ENCODE results near the gene TTLL10.

GRCh38 chr1:1223321-1223720, 49.6 kb downstream of the TTLL10 start:
- TF ChIP-seq PHF8 (conservative IDR thresholded peaks at IDR 0.05; ENCODE audit: low read depth, low read length) (no peak), EZH2 (IDR thresholded peaks at IDR 0.05; ENCODE audit: low read depth, low read length, severe bottlenecking) (no peak), CTCF (IDR thresholded peaks at IDR 0.05; ENCODE audit: control extremely low read depth in 1 of 3, insufficient read depth in 1 of 3, low read depth in 1 of 3, low read length in 3 of 3) (no peak), RFX5 (IDR thresholded peaks at IDR 0.05; ENCODE audit: borderline replicate concordance, low read depth, low read length) (no peak), SP1 (IDR thresholded peaks at IDR 0.05; ENCODE audit: low read depth, low read length) (no peak), POLR2AphosphoS5 (IDR thresholded peaks at IDR 0.05; ENCODE audit: low read depth, low read length) (no peak)

All from H1 (cell line).